GM19238 (cell line): ENCODE measurements around the gene DRAP1.
"Not testable (repeated sequence)": the region's sequence is repeated elsewhere in the genome, so short reads cannot be mapped to it uniquely, and the experiment has no call there.

Source experiments
- DNase-seq: peaks from one replicate; pipeline ENCODE4 v3.0.0; 2011; ENCODE audit warnings: low spot score; ENCODE audit not compliant: insufficient read length

DRAP1 gene

GRCh38 chr11:65886826-65887722, 32.2 kb upstream of the DRAP1 start:
- DNase-seq, result no peak

GRCh38 chr11:65887723-65888162, 31.5 kb upstream of the DRAP1 start:
- no peak for DNase-seq

GRCh38 chr11:65888163-65888814, 30.9 kb upstream of the DRAP1 start, which contains the start of gene FIBP:
TSS of gene FIBP (minus strand) at chr11:65888471. CDS start at chr11:65888418, 53 bp downstream.
- DNase-seq, result peak; percentile 99

GRCh38 chr11:65890324-65891218, 28.7 kb upstream of the DRAP1 start, which contains the start of gene CCDC85B:
TSS of gene CCDC85B (plus strand) at chr11:65890673. CDS start at chr11:65890784, 111 bp downstream.
- DNase-seq, result peak; percentile 91

GRCh38 chr11:65891219-65892136, 27.7 kb upstream of the DRAP1 start:
- no peak for DNase-seq

GRCh38 chr11:65892137-65892540, 27.1 kb upstream of the DRAP1 start:
- not testable (repeated sequence) for DNase-seq

- no peak for DNase-seq
These were observed 26.4 kb upstream of the DRAP1 start for GRCh38 chr11:65892661-65893317.

- DNase-seq, result no peak
These were observed 25.1 kb upstream of the DRAP1 start for GRCh38 chr11:65894034-65894591.

GRCh38 chr11:65895482-65895981, 23.7 kb upstream of the DRAP1 start:
- DNase-seq, result no peak

GRCh38 chr11:65896034-65896999, 22.9 kb upstream of the DRAP1 start:
- no peak for DNase-seq

- no peak for DNase-seq
These were observed 22.2 kb upstream of the DRAP1 start for GRCh38 chr11:65897020-65897471.

GRCh38 chr11:65898656-65899355, 20.4 kb upstream of the DRAP1 start:
- DNase-seq, result no peak

GRCh38 chr11:65899356-65900124, 19.7 kb upstream of the DRAP1 start:
- no peak for DNase-seq

GRCh38 chr11:65900125-65900898, 18.9 kb upstream of the DRAP1 start, which contains the start of gene FOSL1:
TSS of gene FOSL1 (minus strand) at chr11:65900388. CDS start at chr11:65900339, 49 bp downstream.
- DNase-seq, result peak; percentile 85

GRCh38 chr11:65900899-65901180, 18.4 kb upstream of the DRAP1 start:
- DNase-seq, result no peak

GRCh38 chr11:65903068-65903481, 16.2 kb upstream of the DRAP1 start:
- no peak for DNase-seq
